Effector memory CD4-positive, alpha-beta T cell (primary cell): ENCODE results near the gene CSRP1.
A peak's percentile ranks its signal among the peaks of the same experiment; 100 is the strongest.

Source experiments
- DNase-seq, 3 donors: peaks; one replicate each; pipeline ENCODE4 v3.0.0-alpha.2; 2020
- H3K27ac ChIP-seq: 2 replicates; pipeline ENCODE4 v1.7.0; 2013; ENCODE audit warnings: mild to moderate bottlenecking, low read length, moderate library complexity; ENCODE audit not compliant: insufficient read depth, poor library complexity, severe bottlenecking
- H3K27me3 ChIP-seq: replicated peaks from 2 replicates; pipeline ENCODE4 v1.7.0; 2013; ENCODE audit warnings: mild to moderate bottlenecking, low read length; ENCODE audit not compliant: insufficient read depth, control insufficient read depth, poor library complexity, severe bottlenecking
- H3K36me3 ChIP-seq: 2 replicates; pipeline ENCODE4 v1.7.0; 2013; ENCODE audit warnings: mild to moderate bottlenecking, low read length, moderate library complexity; ENCODE audit not compliant: control insufficient read depth, insufficient read depth
- H3K4me1 ChIP-seq: 2 replicates; pipeline ENCODE4 v1.7.0; 2013; ENCODE audit warnings: low read length, mild to moderate bottlenecking; ENCODE audit not compliant: control insufficient read depth, insufficient read depth, poor library complexity, severe bottlenecking
- H3K4me3 ChIP-seq: 2 replicates; pipeline ENCODE4 v1.7.0; 2013; ENCODE audit warnings: low read length, low read depth, mild to moderate bottlenecking; ENCODE audit not compliant: insufficient read depth, poor library complexity, severe bottlenecking
- H3K9me3 ChIP-seq: 2 replicates; pipeline ENCODE4 v1.7.0; 2013; ENCODE audit warnings: mild to moderate bottlenecking, low read length, moderate library complexity; ENCODE audit not compliant: control insufficient read depth

CSRP1 gene

DNA sequence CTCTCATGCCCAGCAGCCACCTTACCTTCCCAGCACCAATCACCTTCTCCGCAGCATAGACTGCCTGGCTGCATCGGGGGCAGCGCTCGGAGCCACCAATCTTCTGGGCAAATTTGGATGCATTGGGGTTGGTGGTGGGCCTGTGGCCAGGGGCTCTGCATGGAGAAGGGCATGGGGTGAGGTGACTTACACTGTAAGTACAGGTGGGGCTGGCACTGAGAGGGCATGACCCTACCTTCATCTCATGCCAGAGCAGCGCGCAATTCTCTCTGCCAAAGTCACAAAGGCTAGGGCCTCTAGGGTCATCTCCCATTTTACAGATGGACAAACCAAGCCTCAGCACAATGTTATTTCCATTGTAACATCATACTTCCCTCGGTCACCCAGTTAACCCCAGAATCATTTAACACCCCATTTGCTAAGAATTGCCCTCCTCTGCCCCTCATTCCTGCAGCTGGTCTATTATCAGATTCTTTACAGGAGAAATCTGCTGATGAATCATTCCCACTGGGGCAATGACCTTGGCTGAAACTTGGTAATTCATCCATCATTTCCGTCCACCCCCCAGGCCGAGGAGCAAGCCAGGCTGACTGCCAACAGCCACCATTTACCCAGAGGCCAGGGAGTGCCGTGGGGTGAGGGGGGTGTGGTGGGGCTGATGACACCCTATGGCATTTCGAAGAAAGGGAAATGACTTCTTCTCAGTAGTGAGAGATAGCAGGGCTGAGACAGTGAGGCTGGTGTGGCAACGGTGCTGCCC, 17.9 kb downstream of the CSRP1 start:
- DNase-seq, result no peak
- no peaks in the 10 kb centered on the region for H3K27me3 ChIP-seq
- H3K27ac ChIP-seq, result no peak overlapping the region
- H3K36me3 ChIP-seq, result peaks cover 63% of the 10 kb centered on the region
- no peaks in the 10 kb centered on the region for H3K4me1 ChIP-seq
- no peak overlapping the region for H3K4me3 ChIP-seq
- H3K9me3 ChIP-seq, result no peaks in the 10 kb centered on the region

DNA sequence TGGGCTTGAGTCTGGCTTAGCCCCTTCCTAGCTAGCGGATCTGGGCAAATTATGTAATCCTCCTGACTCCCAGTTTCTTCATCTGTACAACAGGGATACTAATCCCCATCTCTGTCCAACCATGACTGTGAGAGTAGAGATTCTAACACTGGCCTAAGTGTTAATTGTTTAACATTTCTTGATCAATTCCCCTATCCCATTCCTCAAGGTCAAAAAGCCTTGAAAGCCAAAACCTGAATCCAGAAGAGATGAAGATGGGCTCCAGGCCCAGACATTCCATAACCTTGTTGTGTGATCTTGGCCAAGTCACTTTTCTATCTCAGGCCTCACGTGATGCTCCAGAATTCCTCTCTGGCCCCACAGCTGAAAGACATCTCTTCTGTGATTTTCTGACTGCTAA, 19.2 kb downstream of the CSRP1 start:
- no peak for DNase-seq
- H3K36me3 ChIP-seq, result peaks cover 55% of the 10 kb centered on the region
- H3K9me3 ChIP-seq, result no peaks in the 10 kb centered on the region
- no peak overlapping the region for H3K4me3 ChIP-seq
- no peaks in the 10 kb centered on the region for H3K4me1 ChIP-seq
- no peaks in the 10 kb centered on the region for H3K27me3 ChIP-seq
- H3K27ac ChIP-seq, result no peak overlapping the region

DNA sequence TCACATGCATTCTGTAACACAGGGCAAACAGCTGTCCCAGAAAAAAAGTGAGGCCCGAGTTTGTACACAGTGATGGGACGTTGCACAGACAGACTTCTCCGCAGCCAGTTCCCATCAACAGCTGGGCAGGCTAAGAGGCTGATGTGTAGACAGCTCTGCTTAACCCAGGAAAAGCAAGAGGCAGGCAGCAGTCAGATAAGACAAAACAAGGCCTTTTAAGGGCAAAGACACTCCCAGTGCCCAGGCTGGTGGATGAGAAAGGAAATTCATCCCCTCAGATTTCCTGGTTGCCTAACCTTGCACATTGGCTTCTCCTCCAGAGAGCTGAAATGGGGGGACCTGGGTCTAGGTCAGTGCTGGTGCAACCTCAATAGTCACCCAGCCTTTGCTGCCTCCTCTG, 20.7 kb downstream of the CSRP1 start:
- peaks cover 51% of the 10 kb centered on the region for H3K36me3 ChIP-seq

DNA sequence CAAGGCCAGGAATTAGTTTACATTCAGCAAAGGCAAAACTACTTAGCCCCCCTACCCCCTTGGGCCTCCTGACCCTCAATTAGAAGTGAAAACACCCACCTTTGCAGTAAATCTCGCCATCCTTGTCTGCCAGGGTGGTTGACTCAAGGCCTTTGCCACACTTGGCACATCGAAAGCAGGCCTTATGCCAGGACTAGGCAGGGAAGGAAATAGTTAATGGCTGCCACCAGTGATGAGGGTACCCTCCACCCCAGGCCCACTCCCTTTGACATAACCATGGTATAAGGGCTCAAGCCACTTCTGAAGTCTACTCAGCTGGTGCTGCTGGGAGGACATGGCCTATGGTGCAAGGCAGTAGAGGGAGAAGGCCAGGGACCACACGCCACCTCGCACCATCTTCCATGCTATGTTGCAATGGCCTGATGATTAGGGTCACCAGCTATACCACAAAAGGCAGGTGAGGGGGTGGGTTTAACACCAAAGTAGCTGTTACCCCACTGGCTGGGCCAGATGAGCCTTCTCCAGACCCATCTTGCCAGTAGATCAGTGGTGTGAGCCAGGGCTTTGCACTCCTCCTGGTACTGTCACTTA, 21.6 kb downstream of the CSRP1 start:
- H3K36me3 ChIP-seq, result peaks cover 44% of the 10 kb centered on the region

More for the DNA sequence above, 20.7 kb downstream of the CSRP1 start:
- no peak for DNase-seq
- Histone ChIP-seq H3K27ac (no peak overlapping the region), H3K27me3 (peaks cover 4% of the 10 kb centered on the region), H3K4me3 (no peak overlapping the region), H3K4me1 (peaks cover 10% of the 10 kb centered on the region), H3K9me3 (no peaks in the 10 kb centered on the region)

DNA sequence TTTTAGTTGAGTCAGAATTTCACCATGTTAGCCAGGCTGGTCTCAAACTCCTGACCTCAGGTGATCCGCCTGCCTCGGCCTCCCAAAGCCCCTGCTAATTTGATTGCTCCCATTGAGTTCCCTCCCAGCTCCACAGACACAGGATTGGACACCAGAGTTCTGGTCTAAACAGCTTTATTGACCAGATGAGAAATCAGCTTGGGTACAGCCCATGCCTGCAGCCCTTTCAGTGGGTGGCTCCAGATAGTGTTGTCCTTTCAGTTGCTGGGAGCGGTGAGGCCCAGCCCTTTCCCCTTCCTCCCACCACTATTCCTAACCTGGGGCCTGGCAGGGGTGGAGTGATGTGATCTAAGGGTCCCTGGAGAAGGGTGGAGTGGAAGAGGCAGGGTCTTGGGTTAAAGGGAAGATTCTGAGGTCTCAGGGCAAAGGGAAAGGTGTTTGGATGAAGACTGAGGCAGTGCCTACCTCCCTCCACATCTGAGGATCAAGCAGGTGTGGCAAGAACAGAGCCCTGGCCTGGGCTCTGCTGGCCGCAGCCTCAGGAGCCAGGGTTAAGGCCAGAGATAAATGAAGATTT, 23.5 kb downstream of the CSRP1 start:
- H3K36me3 ChIP-seq, result peaks cover 27% of the 10 kb centered on the region
- DNase-seq, result no peak
- no peak overlapping the region for H3K27ac ChIP-seq
- H3K4me1 ChIP-seq, result peaks cover 19% of the 10 kb centered on the region
- H3K27me3 ChIP-seq, result peaks cover 4% of the 10 kb centered on the region
- H3K4me3 ChIP-seq, result no peak overlapping the region
- no peaks in the 10 kb centered on the region for H3K9me3 ChIP-seq

More for the DNA sequence above, 21.6 kb downstream of the CSRP1 start:
- Histone ChIP-seq H3K4me3 (no peak overlapping the region), H3K9me3 (no peaks in the 10 kb centered on the region), H3K27ac (no peak overlapping the region), H3K27me3 (peaks cover 4% of the 10 kb centered on the region), H3K4me1 (peaks cover 19% of the 10 kb centered on the region)
- no peak for DNase-seq

DNA sequence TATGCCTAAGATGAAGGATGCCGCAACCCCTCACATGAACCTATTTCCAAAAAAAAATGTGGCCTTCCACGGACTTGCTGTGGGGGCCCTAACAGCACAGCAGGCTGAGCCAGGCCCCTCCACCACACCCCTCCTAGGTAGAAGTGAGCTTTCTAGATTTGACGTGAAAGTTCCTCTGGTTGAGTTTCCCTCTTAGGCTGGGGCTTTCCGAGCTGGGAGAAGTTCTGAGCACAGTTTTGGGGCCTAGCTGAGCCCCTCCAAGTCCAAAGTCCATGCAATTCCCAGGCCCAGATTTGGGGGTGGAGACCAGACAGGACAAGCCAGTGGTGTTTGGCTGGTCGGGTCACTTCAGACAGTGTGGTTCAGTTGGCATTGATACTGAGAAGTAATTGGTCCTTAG, 24.2 kb downstream of the CSRP1 start:
- DNase-seq, result no peak
- Histone ChIP-seq H3K27me3 (peaks cover 4% of the 10 kb centered on the region), H3K9me3 (no peaks in the 10 kb centered on the region), H3K27ac (no peak overlapping the region), H3K4me1 (peaks cover 19% of the 10 kb centered on the region), H3K4me3 (no peak overlapping the region), H3K36me3 (peaks cover 20% of the 10 kb centered on the region)

DNA sequence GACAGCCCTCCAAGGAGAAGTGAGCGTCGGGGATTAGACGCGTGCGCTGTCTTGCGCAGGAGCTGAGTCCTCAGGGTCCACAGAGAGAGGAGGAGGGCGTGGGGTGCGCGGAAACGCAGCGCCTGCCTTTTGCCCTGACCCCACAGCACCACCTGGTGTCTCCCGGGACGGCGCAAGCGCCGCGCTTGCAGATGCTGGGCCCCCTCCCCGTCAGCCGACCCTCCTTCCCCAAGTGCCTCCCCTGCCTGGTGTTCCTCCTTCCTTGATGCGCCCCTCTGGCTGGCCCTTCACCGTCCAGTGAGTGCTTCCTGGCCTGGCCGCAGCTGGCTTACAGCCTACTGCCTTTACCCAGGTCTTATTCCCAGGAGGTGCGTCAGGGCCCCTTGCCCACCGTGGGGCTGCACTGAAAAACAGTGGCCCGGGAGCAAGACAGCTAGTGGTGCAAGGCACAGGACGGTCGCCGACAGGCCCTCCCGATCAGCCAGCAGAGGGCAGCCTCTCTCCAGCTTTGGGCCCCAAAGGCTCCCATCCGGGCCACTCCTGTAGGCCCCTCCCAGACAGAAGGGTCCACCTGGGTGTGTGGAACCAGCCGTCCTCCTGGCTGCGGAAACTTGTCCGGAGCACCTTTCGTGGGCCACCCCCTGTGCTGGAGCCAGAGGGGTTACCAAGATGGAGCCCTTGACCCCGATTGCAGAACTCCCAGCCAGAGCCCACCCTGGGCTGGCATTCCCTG, 25.0 kb downstream of the CSRP1 start:
- H3K4me3 ChIP-seq, result peak overlapping the region; percentile 36
- H3K27me3 ChIP-seq, result peaks cover 4% of the 10 kb centered on the region
- no peaks in the 10 kb centered on the region for H3K9me3 ChIP-seq
- H3K4me1 ChIP-seq, result peaks cover 19% of the 10 kb centered on the region
- no peak overlapping the region for H3K27ac ChIP-seq
- DNase-seq, result peak; percentile 55 to 70 (median 60)
- peaks cover 12% of the 10 kb centered on the region for H3K36me3 ChIP-seq

DNA sequence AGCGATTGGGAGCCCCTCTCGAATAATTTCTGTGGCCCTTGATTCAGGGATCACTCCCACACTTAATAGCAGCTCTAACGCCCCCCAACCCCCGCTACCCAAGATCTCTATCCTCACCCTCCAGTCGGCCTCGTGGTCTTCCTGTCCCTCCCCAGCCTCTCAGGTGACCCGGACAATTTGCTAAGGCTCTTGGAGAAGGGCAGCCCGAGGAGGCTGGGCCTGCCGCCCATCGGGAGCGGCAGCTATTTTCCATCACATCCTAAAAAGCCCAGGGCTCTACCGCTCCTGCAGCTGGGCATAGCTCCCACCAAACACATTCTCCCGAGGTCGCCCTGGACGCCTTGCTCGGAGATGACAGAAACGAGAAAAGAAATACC, 25.9 kb downstream of the CSRP1 start:
- no peak for DNase-seq
- no peak overlapping the region for H3K27ac ChIP-seq
- H3K4me3 ChIP-seq, result peak overlapping the region; percentile 36
- peaks cover 4% of the 10 kb centered on the region for H3K27me3 ChIP-seq
- no peaks in the 10 kb centered on the region for H3K9me3 ChIP-seq
- peaks cover 19% of the 10 kb centered on the region for H3K4me1 ChIP-seq
- H3K36me3 ChIP-seq, result peaks cover 7% of the 10 kb centered on the region

DNA sequence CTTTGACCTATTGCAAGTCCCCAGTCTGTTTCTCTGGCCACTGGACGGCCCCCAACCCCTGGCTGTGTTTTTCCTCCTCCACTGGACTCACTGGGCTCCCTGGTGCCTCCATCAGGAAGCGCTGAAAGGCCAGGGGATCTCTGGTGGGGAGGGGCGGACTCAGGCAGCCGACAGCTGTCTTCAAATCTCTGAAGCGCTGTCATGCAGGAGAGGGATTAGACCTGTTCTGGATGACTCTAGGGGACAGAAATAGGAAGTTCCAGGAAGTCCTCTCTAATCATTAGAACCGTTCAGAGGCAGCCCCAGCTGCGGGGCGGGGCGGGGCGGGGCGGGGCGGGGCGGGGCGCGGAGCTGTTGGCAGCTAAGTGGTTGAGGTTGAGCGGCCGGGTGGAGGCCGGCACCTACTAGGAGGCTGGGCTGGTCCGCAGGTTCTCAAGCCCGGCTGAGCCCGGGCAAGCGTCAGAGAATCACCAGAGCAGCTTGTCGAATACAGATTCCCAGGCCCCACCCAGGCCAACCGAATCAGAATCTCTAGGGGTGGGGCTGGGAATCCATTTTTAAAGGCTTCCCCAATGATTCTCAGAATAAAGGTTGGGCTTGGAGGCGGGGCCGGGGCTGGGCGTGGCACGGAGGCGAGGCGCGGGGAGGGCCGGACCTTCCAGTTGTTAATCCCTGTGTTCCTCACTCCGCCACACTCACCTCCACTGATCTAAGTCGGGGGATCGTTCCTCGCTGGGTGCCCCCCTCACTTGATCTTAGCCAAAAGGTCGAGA, 26.5 kb downstream of the CSRP1 start:
- H3K27ac ChIP-seq, result no peak overlapping the region
- peaks cover 19% of the 10 kb centered on the region for H3K4me1 ChIP-seq
- peaks cover 4% of the 10 kb centered on the region for H3K27me3 ChIP-seq
- peak; percentile 11 to 57 (median 45) for DNase-seq
- no peaks in the 10 kb centered on the region for H3K9me3 ChIP-seq
- H3K4me3 ChIP-seq, result peak overlapping the region; percentile 36
- peaks cover 4% of the 10 kb centered on the region for H3K36me3 ChIP-seq
